VCaP (cell line): ENCODE data around the gene PRICKLE2.

ENCODE experiments used
- H3K27ac ChIP-seq: fragments of 450-650 bp; 2 replicates; pipeline ENCODE4 v1.5.1; 2017
- CTCF ChIP-seq: fragments of 450-650 bp; conservative IDR thresholded peaks from 2 replicates; pipeline ENCODE4 v1.5.1; 2017; ENCODE audit warnings: mild to moderate bottlenecking, moderate library complexity

PRICKLE2 gene

DNA sequence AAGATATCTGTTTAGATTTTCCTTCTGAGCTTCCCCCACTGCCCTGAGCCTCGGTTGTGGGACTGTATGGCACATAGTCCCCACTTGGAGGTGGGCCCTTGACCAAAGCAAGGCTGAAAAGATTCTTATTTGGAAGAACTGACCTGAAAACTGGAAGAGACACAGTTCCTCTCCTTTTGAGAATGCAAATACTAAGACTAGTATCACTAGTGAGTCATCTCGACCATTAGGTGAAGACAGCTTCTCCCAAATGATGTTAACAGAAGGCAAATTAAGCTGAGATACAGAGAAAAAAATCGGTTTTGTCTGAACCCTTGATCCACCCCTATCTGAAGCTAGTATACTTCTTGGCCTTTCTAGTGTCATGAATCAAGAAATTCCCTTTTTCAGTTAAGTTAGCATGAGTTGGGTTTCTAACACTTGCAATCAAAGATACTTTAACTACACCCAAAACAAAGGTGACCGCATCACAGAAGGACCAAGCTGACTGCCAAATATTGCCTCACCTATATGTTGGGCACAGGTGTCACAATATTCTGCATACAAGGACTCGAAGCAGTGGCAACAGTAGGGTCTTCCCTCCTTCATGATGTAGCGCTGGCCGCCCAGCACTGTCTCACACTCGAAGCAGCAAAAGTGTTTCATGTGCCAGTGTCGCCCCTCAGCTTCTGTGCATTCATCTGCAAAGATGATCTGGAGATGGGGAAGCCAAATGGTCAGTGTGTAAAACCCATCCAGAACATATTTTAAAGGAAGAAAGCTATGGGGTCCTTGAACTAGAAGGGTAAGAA is 72.4 kb downstream of the PRICKLE2 start:
- no peak overlapping the region for H3K27ac ChIP-seq
- no peak for TF ChIP-seq CTCF

GRCh38 chr3:64152086-64152485 is 73.2 kb downstream of the PRICKLE2 start:
- TF ChIP-seq CTCF = no peak
- peak overlapping the region; percentile 81; the same call in 1 of the 2 replicates for H3K27ac ChIP-seq

- peak overlapping the region; percentile 81 for H3K27ac ChIP-seq
- TF ChIP-seq CTCF = no peak
These were observed 73.9 kb downstream of the PRICKLE2 start for GRCh38 chr3:64151342-64151871.

DNA sequence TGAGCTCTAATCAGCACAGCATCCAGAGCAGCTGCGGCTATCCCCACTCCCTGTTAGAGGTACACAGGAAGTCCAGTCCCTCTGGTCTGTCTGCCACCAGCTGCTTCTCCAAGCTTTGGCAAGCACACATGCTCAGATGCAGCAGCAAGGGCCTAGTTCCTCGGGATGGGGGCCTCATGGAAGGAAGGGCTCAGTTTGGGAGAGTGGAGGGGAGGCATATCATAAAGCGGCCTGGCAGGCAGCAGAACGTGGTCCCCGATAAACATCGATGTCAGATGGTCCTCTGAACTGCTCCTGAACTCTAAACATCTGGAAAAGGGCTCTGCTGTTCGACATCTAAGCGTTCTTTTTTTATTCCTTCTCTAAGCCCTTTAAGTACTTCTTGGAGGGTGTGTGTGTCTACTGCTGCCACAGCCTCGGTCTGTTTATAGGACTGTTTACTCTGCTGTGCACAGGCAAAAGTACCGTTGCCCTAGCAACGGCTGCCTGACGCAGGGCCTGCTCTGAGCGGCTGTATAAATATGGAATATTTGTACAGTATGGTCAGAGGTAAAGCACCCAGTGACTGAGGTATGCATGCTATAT is 74.6 kb downstream of the PRICKLE2 start:
- TF ChIP-seq CTCF = no peak

DNA sequence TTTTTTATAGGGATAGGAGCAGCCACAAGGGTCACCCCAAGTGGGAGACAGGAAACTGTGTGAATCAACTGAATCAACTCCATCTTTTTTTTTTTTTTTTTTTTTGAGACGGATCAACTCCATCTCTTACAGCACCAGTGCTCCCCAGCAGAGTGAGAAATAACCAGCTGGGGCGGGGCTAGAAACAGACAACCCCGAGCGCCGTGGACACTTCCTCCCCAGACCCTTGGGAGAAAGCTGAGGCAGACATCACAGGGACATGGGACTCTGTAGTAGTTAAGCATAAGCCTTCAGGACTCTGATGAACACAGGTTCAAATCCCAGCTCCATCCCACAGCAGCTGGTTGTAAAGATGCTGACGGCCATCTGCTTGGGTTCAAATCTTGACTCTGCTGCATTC is 75.4 kb downstream of the PRICKLE2 start:
- no peak for TF ChIP-seq CTCF
- H3K27ac ChIP-seq = peak overlapping the region; percentile 81

More for the DNA sequence above, 74.6 kb downstream of the PRICKLE2 start:
- H3K27ac ChIP-seq = peak overlapping the region; percentile 81

DNA sequence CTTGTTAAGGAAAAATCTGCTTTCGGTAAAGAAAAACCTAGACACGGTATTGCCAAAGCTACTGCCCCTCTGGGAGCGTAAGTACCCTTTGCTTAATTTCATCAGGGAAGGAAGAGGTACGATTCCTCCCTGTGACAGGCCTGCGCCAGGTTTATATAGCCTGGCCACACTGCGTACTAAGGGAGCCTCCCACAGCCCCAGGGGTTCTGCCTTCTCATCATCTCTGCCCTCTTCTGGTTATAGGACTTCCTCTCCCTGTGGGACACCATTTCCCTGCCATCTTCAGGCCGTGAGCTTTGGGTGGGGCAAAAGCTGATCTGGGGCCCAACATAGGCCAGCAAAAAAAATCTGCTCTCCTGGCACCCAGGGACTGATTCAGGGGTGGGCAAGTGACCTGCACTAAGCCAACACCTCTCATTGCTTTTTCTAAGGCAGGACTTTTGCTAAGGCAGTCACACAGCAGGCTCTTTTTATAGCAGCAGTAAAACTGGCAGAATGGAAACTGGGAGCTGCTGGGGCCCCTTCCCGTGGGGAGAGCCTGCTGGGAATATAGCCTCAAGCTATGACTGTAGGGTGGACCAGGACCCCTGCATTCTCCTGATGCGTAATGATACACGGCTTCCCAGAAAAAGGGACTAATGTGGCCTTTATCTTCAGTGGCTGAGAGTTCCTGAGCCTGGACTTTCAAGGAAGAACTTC is 76.2 kb downstream of the PRICKLE2 start:
- peak overlapping the region; percentile 81 for H3K27ac ChIP-seq
- TF ChIP-seq CTCF = no peak

GRCh38 chr3:64147211-64147610 is 78.1 kb downstream of the PRICKLE2 start:
- no peak for TF ChIP-seq CTCF
- no peak overlapping the region for H3K27ac ChIP-seq
